Upper lobe of left lung (tissue), 4 donors: ENCODE data around the gene EHMT2.

Experiments
- EP300 ChIP-seq, 4 donors: sonication (generic); formaldehyde crosslinking; IDR thresholded peaks; one replicate each; pipeline ENCODE4 v1.5.1; 2017; ENCODE audit warnings: antibody characterized with exemption in 4 of 4, control low read depth in 2 of 4
- POLR2A ChIP-seq, 4 donors: fragments of 450-650 bp; IDR thresholded peaks; one replicate each; pipeline ENCODE4 v1.5.1; 2016 to 2017; ENCODE audit warnings: antibody characterized with exemption in 4 of 4, mild to moderate bottlenecking in 2 of 4
- POLR2AphosphoS5 ChIP-seq, 2 donors: sonication (generic); formaldehyde crosslinking; IDR thresholded peaks; one replicate each; pipeline ENCODE4 v1.5.1; 2017; ENCODE audit warnings: antibody characterized with exemption in 2 of 2
- TF ChIP-seq, protein P1 (sequence below), 6 experiments: fragments of 450-650 bp in 4 of 6; fragments of 200-600 bp in 2 of 6; sonication (generic) in 2 of 6; IDR thresholded peaks; one replicate each; pipeline ENCODE4 v1.5.1; 2016 to 2019; ENCODE audit warnings: antibody characterized with exemption in 6 of 6

DNA sequence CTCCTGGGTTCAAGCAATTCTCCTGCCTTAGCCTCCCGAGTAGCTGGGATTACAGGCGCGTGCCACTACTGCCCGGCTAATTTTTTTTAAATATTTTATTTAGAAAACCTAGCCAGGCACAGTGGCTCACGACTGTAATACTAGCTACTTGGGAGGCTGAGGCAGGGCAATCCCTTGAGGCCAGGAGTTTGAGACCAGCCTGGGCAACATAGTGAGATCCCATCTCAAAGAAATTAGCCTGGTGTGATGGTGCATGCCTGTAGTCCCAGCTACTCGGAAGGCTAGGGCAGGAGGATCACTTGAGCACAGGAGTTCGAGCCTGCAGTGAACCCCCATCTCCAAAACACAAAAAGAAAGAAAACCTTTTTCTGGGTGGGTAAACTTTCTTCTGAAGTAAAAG, 21.1 kb downstream of the EHMT2 start:
- TF ChIP-seq, protein P1, sequence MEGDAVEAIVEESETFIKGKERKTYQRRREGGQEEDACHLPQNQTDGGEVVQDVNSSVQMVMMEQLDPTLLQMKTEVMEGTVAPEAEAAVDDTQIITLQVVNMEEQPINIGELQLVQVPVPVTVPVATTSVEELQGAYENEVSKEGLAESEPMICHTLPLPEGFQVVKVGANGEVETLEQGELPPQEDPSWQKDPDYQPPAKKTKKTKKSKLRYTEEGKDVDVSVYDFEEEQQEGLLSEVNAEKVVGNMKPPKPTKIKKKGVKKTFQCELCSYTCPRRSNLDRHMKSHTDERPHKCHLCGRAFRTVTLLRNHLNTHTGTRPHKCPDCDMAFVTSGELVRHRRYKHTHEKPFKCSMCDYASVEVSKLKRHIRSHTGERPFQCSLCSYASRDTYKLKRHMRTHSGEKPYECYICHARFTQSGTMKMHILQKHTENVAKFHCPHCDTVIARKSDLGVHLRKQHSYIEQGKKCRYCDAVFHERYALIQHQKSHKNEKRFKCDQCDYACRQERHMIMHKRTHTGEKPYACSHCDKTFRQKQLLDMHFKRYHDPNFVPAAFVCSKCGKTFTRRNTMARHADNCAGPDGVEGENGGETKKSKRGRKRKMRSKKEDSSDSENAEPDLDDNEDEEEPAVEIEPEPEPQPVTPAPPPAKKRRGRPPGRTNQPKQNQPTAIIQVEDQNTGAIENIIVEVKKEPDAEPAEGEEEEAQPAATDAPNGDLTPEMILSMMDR (IDR thresholded peaks at IDR 0.05) = no peak
- TF ChIP-seq POLR2AphosphoS5 (IDR thresholded peaks at IDR 0.05) (no peak), EP300 (IDR thresholded peaks at IDR 0.05) (no peak), POLR2A (IDR thresholded peaks at IDR 0.05) (no peak)
